Activated CD4-positive, alpha-beta T cell treated with anti-CD3 and anti-CD28 coated beads, Interleukin-10, Interleukin-2, amounts not matched to agents 100 ng/mL and 50 ng/mL, durations not matched to agents 16 hours and 8 hours (primary cell): ENCODE results near the gene HSPA1L.

Experiments used
- DNase-seq: peaks from one replicate; pipeline ENCODE4 v3.0.0-alpha.2; 2020

The HSPA1L gene

DNA sequence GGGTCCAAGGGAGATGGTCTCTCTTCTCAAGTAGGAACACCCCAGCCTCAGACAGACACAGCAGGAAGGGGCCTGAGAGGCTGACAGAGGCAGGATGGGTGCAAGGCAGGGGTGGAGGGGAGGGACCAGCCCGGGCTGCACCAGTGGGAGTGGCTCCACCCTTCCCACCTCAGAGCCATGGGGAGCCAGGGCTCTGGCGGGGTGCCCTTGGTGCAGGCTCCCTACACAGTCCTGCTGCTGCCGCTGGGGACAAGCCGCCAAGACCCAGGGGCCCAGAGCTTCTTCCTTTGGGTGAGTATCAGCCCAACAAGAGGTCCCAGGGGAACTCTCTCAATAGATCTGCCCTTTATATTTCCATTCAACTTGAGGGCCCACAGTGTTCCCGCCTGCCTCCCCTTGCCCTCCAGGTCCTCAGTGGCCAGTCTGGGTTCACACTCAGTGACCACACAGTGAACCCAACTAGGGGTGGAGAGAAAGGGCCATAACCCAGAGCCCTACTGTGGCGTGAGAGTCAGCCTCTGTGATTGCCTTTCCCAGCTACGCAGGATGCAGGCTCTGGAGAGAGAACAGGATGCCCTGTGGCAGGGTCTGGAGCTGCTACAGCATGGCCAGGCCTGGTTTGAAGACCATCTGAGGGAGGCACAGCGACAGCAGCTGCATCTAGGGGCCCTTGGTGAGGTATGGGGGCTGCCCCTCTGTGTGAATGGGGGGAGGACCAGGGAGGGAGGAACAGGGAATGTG is 52.0 kb downstream of the HSPA1L start:
- DNase-seq = no peak

DNA sequence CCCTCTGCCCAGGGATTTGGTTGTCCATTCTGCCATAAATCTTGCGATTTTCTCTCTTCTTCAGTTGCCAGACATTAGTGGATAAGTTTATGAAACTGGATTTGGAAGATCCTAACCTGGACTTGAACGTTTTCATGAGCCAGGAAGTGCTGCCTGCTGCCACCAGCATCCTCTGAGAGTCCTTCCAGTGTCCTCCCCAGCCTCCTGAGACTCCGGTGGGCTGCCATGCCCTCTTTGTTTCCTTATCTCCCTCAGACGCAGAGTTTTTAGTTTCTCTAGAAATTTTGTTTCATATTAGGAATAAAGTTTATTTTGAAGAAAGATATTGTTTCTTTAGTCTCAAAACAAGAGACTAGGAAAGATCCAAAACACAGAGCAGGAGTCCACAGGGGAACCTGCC is 52.7 kb downstream of the HSPA1L start, which contains the start of gene SAPCD1:
Gene SAPCD1, plus strand, starts transcription at position 301 of the 400 bp plus-strand sequence. CDS start 399 bp downstream, outside the sequence.
- no peak for DNase-seq

DNA sequence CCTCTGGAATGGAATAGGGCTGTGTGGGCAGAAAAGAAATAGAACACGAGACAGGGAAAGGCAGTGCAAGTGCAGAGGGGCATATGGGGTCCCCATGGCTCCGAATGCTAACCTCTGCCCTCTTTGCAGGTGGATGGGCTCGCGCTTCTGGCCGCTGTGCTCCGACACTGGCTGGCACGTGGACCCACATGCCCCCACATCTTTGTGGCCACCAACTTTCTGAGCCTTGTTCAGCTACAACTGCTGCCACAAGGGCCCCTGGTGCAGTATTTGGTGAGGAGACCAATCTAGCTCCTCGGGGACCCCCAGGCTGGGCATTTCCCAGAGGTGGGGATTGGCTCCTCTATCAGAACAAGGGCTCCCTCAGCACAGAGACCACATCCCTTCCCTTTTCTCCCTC is 53.7 kb downstream of the HSPA1L start:
- DNase-seq = no peak

DNA sequence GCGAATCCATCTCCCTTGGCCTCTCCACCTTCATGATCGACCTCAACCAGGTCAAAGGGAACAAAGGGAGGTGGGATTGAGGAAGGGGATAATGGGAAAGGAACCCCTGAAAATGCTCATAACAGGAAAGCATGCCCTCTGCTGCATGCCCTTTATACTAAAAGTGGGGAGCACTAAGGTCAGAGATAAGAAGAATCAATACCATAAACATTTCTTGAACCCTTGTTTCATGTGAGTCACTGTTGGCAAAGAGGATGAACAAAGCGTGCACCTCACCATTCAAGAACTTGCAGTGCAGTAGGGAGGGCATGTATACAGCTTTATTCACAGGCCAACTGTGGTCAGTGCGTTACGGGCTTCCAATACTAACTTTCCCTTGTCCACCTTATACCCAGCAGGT is 54.3 kb downstream of the HSPA1L start:
- DNase-seq = no peak
